GM21360 (cell line): ENCODE measurements around the gene MBD5.
A peak's percentile ranks its signal among the peaks of the same experiment; 100 is the strongest.
"Not testable (repeated sequence)": the region's sequence is repeated elsewhere in the genome, so short reads cannot be mapped to it uniquely, and the experiment has no call there.

Source experiments
- ATAC-seq: cut with Tn5 transposase; IDR thresholded peaks from one replicate; pipeline ENCODE4 v1.9.1; 2021; ENCODE audit warnings: mild to moderate bottlenecking, moderate library complexity; ENCODE audit not compliant: unreplicated experiment

Gene MBD5

GRCh38 chr2:148538375-148538774, 517.5 kb downstream of the MBD5 start:
- ATAC-seq: no peak

- ATAC-seq: peak; percentile 71
These were observed 519.1 kb downstream of the MBD5 start for GRCh38 chr2:148540022-148540421.

GRCh38 chr2:148541792-148542191, 520.9 kb downstream of the MBD5 start:
- no peak for ATAC-seq

GRCh38 chr2:148542614-148543013, 521.7 kb downstream of the MBD5 start:
- ATAC-seq: no peak

- ATAC-seq: not testable (repeated sequence)
These were observed 522.2 kb downstream of the MBD5 start for GRCh38 chr2:148543088-148543540.

GRCh38 chr2:148545390-148546256, 524.7 kb downstream of the MBD5 start:
- no peak for ATAC-seq

GRCh38 chr2:148546270-148546669, 525.4 kb downstream of the MBD5 start:
- ATAC-seq: no peak

- ATAC-seq: no peak
These were observed 528.0 kb downstream of the MBD5 start for GRCh38 chr2:148548716-148549400.

GRCh38 chr2:148552675-148553331, 531.9 kb downstream of the MBD5 start:
- peak; percentile 59 for ATAC-seq

- no peak for ATAC-seq
These were observed 532.5 kb downstream of the MBD5 start for GRCh38 chr2:148553332-148553887.

GRCh38 chr2:148554459-148555247, 533.8 kb downstream of the MBD5 start:
- no peak for ATAC-seq

GRCh38 chr2:148555622-148556294, 534.9 kb downstream of the MBD5 start:
- ATAC-seq: no peak

- no peak for ATAC-seq
These were observed 537.0 kb downstream of the MBD5 start for GRCh38 chr2:148557844-148558436.

GRCh38 chr2:148560496-148560895, 539.6 kb downstream of the MBD5 start:
- no peak for ATAC-seq

GRCh38 chr2:148561389-148561788, 540.5 kb downstream of the MBD5 start:
- ATAC-seq: no peak

GRCh38 chr2:148565272-148565894, 544.5 kb downstream of the MBD5 start:
- ATAC-seq: no peak
